Gastrocnemius medialis (tissue), 4 donors: ENCODE results near the gene TBX3.

ENCODE experiments used
- CTCF ChIP-seq, 5 experiments: fragments of 450-650 bp in 3 of 5; fragments of 200-600 bp in 2 of 5; sonication (generic) in 2 of 5; IDR thresholded peaks in 4 of 5; conservative IDR thresholded peaks in 1 of 5; 1 replicate in 4 of 5; 2 replicates in 1 of 5; pipeline ENCODE4 v1.5.1; 2016 to 2019; ENCODE audit warnings: antibody characterized with exemption in 5 of 5, mild to moderate bottlenecking in 3 of 5, moderate library complexity in 3 of 5
- POLR2A ChIP-seq, 2 donors: fragments of 450-650 bp; IDR thresholded peaks; one replicate each; pipeline ENCODE4 v1.6.1; 2017; ENCODE audit warnings: antibody characterized with exemption in 2 of 2, mild to moderate bottlenecking in 2 of 2, moderate library complexity in 2 of 2

DNA sequence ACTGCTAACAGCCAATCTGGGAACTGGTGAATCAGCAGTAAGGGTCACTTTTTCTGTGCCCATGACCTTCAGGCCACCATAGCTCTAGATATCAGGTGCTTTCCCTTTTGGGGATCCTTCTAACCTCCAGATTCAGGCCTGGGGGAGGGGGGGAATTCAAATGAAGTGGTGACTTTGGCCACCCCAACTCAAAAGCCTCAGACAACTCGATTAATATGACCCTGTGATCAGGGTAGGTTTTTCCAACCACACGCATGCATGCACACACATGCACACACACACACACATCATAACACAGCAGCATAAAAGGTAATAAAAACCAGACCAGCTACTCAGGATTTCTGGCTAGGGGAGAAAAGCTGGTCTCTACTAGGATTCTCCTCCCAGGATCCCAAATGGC lies 5.3 kb downstream of the TBX3 start:
- TF ChIP-seq POLR2A (IDR thresholded peaks at IDR 0.05) (no peak), CTCF (IDR thresholded peaks at IDR 0.05 in 4 of 5, conservative IDR thresholded peaks at IDR 0.05 in 1 of 5) (no peak)
